Left cardiac atrium (tissue), 4 donors: ENCODE results near the gene KRTAP4-9. TPM values are rescaled to one million over a fixed set of nuclear protein-coding genes. Genes with fewer than 3 reads are reported as not detected.
"Not testable (repeated sequence)": the region's sequence is repeated elsewhere in the genome, so short reads cannot be mapped to it uniquely, and the experiment has no call there.

Experiments
- ATAC-seq, 2 donors: fragments of 200-7000 bp; cut with Tn5 transposase; one replicate each; pipeline ENCODE4 v1.9.1; 2020; ENCODE audit warnings: mild to moderate bottlenecking in 2 of 2, moderate library complexity in 2 of 2
- DNase-seq: peaks from one replicate; pipeline ENCODE4 v3.0.0-alpha.2; 2020
- intact Hi-C, 2 donors: fragments of 100-400 bp; cut with DNase I; formaldehyde crosslinking; loops; one replicate each; pipeline versions ENCODE4 v1.14.1 to v1.15.1; 2022 to 2023
- long read RNA-seq: library from polyadenylated mRNA; unstranded; transcript quantifications from one replicate; pipeline ENCODE4 v2.0.0, GENCODE V29; 2021
- total RNA-seq, 2 donors: library from RNA; stranded (reverse); fragmentation: NEBNext Ultra II Directional; extraction: Animal tissue kit (Norgen Biotek cat#: 25700); gene quantifications; one replicate each; pipeline ENCODE4 v1.2.1, GENCODE V29; 2021
- donor health status: DM: no; HTN: yes; CAD: no.
- donor health status: DM: no; HTN: yes; CAD: no; lungs with severe emphysema.
- donor health status: DM: yes; HTN: yes; CAD: no.
- donor health status: Dilated cardiomyopathy.

KRTAP4-9 gene
- not detected for total RNA-seq
- long read RNA-seq: 0 reads

GRCh38 chr17:41105347-41105746 lies at the start of gene KRTAP4-9:
Gene KRTAP4-9 (plus strand): TSS chr17:41105389. CDS start chr17:41105389, 0 bp downstream.
- intact Hi-C loops, DNase-seq, ATAC-seq: not testable (repeated sequence)

GRCh38 chr17:41057547-41057946 lies 47.6 kb upstream of the KRTAP4-9 start:
- DNase-seq: no peak
- intact Hi-C loops: no loop called here
- no peak for ATAC-seq

GRCh38 chr17:41058741-41059140 lies 46.4 kb upstream of the KRTAP4-9 start:
- no peak for DNase-seq
- no peak for ATAC-seq
- intact Hi-C loops: no loop called here

GRCh38 chr17:41059276-41060051 lies 45.7 kb upstream of the KRTAP4-9 start:
- ATAC-seq, intact Hi-C loops, DNase-seq: not testable (repeated sequence)

GRCh38 chr17:41060052-41060604 lies 45.1 kb upstream of the KRTAP4-9 start, which contains the start of gene KRTAP2-3:
Gene KRTAP2-3 (minus strand): TSS chr17:41060114. CDS start chr17:41060050, 64 bp downstream.
- DNase-seq (no peak), ATAC-seq (no peak)
- intact Hi-C loops: no loop called here

GRCh38 chr17:41061964-41062363 lies 43.2 kb upstream of the KRTAP4-9 start:
- no peak for DNase-seq
- intact Hi-C loops: no loop called here
- ATAC-seq: no peak

GRCh38 chr17:41063449-41063848 lies 41.7 kb upstream of the KRTAP4-9 start:
- intact Hi-C loops: no loop called here
- ATAC-seq (no peak), DNase-seq (no peak)

GRCh38 chr17:41064301-41064700 lies 40.9 kb upstream of the KRTAP4-9 start:
- no peak for DNase-seq
- no peak for ATAC-seq
- intact Hi-C loops: no loop called here

- intact Hi-C loops: not testable (repeated sequence)
Observed at GRCh38 chr17:41065016-41065689, 40.0 kb upstream of the KRTAP4-9 start.

GRCh38 chr17:41065829-41066624 lies 39.2 kb upstream of the KRTAP4-9 start, which contains the start of gene KRTAP2-4:
Gene KRTAP2-4 (minus strand): TSS chr17:41065879. CDS start chr17:41065845, 34 bp downstream.
- DNase-seq (no peak), ATAC-seq (no peak)
- intact Hi-C loops: no loop called here

More at GRCh38 chr17:41065016-41065689, 40.0 kb upstream of the KRTAP4-9 start:
- not testable (repeated sequence) for ATAC-seq, DNase-seq

- DNase-seq: no peak
- ATAC-seq: no peak
- intact Hi-C loops: no loop called here
Observed at GRCh38 chr17:41067281-41067680, 37.9 kb upstream of the KRTAP4-9 start.

GRCh38 chr17:41069031-41069430 lies 36.2 kb upstream of the KRTAP4-9 start:
- intact Hi-C loops: no loop called here
- no peak for DNase-seq
- no peak for ATAC-seq

- ATAC-seq: no peak
- intact Hi-C loops: no loop called here
- no peak for DNase-seq
Observed at GRCh38 chr17:41071606-41072360, 33.4 kb upstream of the KRTAP4-9 start.

GRCh38 chr17:41073676-41074075 lies 31.5 kb upstream of the KRTAP4-9 start:
- DNase-seq (no peak), ATAC-seq (no peak)
- intact Hi-C loops: no loop called here

GRCh38 chr17:41076788-41077187 lies 28.4 kb upstream of the KRTAP4-9 start:
- ATAC-seq (no peak), DNase-seq (no peak)
- intact Hi-C loops: no loop called here

GRCh38 chr17:41082626-41083025 lies 22.6 kb upstream of the KRTAP4-9 start:
- DNase-seq (no peak), ATAC-seq (no peak)
- intact Hi-C loops: no loop called here

GRCh38 chr17:41083427-41083826 lies 21.8 kb upstream of the KRTAP4-9 start:
- DNase-seq, intact Hi-C loops: not testable (repeated sequence)

GRCh38 chr17:41084100-41084856 lies 20.9 kb upstream of the KRTAP4-9 start, which contains the start of gene KRTAP4-7:
Gene KRTAP4-7 (plus strand): TSS chr17:41084150. CDS start chr17:41084207, 57 bp downstream.
- DNase-seq, ATAC-seq, intact Hi-C loops: not testable (repeated sequence)

More at GRCh38 chr17:41083427-41083826, 21.8 kb upstream of the KRTAP4-9 start:
- not testable (repeated sequence) for ATAC-seq
